Uterus (tissue), 4 donors: ENCODE data around the gene IFNG. TPM values are rescaled to one million over a fixed set of nuclear protein-coding genes. Genes with fewer than 3 reads are reported as not detected.

Source experiments
- DNase-seq, 2 donors: peaks; one replicate each; pipeline ENCODE4 v3.0.0-alpha.2; 2019 to 2020
- H3K27ac ChIP-seq, 2 donors: fragments of 200-600 bp; sonication (generic); 1 replicate in 1 of 2; 2 replicates in 1 of 2; pipeline ENCODE4 v1.5.1; 2016 to 2018
- H3K27me3 ChIP-seq, 2 donors: fragments of 200-600 bp; sonication (generic); one replicate each; pipeline ENCODE4 v1.5.1; 2018 to 2019; ENCODE audit warnings: control low read depth in 1 of 2
- H3K36me3 ChIP-seq, 2 donors: fragments of 200-600 bp; sonication (generic); one replicate each; pipeline ENCODE4 v1.5.1; 2019; ENCODE audit warnings: control low read depth in 1 of 2
- H3K4me1 ChIP-seq, 2 donors: fragments of 200-600 bp; sonication (generic); one replicate each; pipeline ENCODE4 v1.5.1; 2018 to 2019; ENCODE audit warnings: control low read depth in 1 of 2
- H3K4me3 ChIP-seq, 2 donors: fragments of 200-600 bp; sonication (generic); 1 replicate in 1 of 2; 2 replicates in 1 of 2; pipeline ENCODE4 v1.5.1; 2018 to 2019; ENCODE audit warnings: mild to moderate bottlenecking in 1 of 2
- H3K9me3 ChIP-seq, 2 donors: fragments of 200-600 bp; sonication (generic); one replicate each; pipeline ENCODE4 v1.5.1; 2019; ENCODE audit warnings: control low read depth in 1 of 2
- CTCF ChIP-seq, 4 experiments: fragments of 200-600 bp in 2 of 4; fragments of 450-650 bp in 2 of 4; sonication (generic) in 2 of 4; IDR thresholded peaks; one replicate each; pipeline ENCODE4 v1.5.1; 2016 to 2019; ENCODE audit warnings: antibody characterized with exemption in 4 of 4, mild to moderate bottlenecking in 2 of 4, moderate library complexity in 1 of 4
- POLR2A ChIP-seq, 2 donors: fragments of 450-650 bp; IDR thresholded peaks; one replicate each; pipeline ENCODE4 v1.6.1; 2016; ENCODE audit warnings: antibody characterized with exemption in 2 of 2, mild to moderate bottlenecking in 1 of 2, moderate library complexity in 1 of 2
- intact Hi-C: fragments of 100-400 bp; cut with DNase I; formaldehyde crosslinking; loops from one replicate; pipeline ENCODE4 v1.15.1; 2023; ENCODE audit warnings: low total_unique reads
- total RNA-seq, 4 donors: library from RNA; depleted of rRNA in 3 of 4; stranded (reverse); fragments of >200 nt in 3 of 4; gene quantifications; one replicate each; pipeline versions ENCODE4 v1.1.0 to v1.2.4, GENCODE V29; 2014 to 2023
- donor health status: DM: yes; HTN: yes; CAD: no.

The IFNG gene
- total RNA-seq, 4 donors from 2014 or later, result not detected

GRCh38 chr12:68139941-68140340 lies 19.6 kb downstream of the IFNG start:
- no peak for DNase-seq
- TF ChIP-seq CTCF (IDR thresholded peaks at IDR 0.05), result no peak
- no peak for TF ChIP-seq POLR2A (IDR thresholded peaks at IDR 0.05)
- H3K9me3 ChIP-seq, result no peaks in the 10 kb centered on the region
- no peaks in the 10 kb centered on the region for H3K27me3 ChIP-seq
- H3K4me3 ChIP-seq, result no peak overlapping the region
- intact Hi-C loops, result no loop called here
- H3K4me1 ChIP-seq, result no peaks in the 10 kb centered on the region
- H3K36me3 ChIP-seq, result no peaks in the 10 kb centered on the region
- no peak overlapping the region for H3K27ac ChIP-seq

- Histone ChIP-seq H3K4me3 (no peak overlapping the region), H3K4me1 (no peaks in the 10 kb centered on the region), H3K27me3 (no peaks in the 10 kb centered on the region), H3K36me3 (no peaks in the 10 kb centered on the region), H3K27ac (no peak overlapping the region), H3K9me3 (no peaks in the 10 kb centered on the region)
- intact Hi-C loops, result no loop called here
- no peak for TF ChIP-seq CTCF (IDR thresholded peaks at IDR 0.05)
- TF ChIP-seq POLR2A (IDR thresholded peaks at IDR 0.05), result no peak
- DNase-seq, result no peak
These were observed 20.5 kb downstream of the IFNG start for GRCh38 chr12:68139001-68139400.

- Histone ChIP-seq H3K36me3 (no peaks in the 10 kb centered on the region), H3K4me3 (no peak overlapping the region), H3K9me3 (no peaks in the 10 kb centered on the region), H3K27ac (no peak overlapping the region), H3K27me3 (no peaks in the 10 kb centered on the region), H3K4me1 (no peaks in the 10 kb centered on the region)
- TF ChIP-seq POLR2A (IDR thresholded peaks at IDR 0.05) (no peak), CTCF (IDR thresholded peaks at IDR 0.05) (no peak)
- intact Hi-C loops, result no loop called here
- DNase-seq, result no peak
These were observed 21.1 kb downstream of the IFNG start for GRCh38 chr12:68138480-68138879.

- H3K9me3 ChIP-seq, result peaks cover 0 to 3% of the 10 kb centered on the region in 2 donors
- intact Hi-C loops, result no loop called here
- no peaks in the 10 kb centered on the region for H3K27me3 ChIP-seq
- no peaks in the 10 kb centered on the region for H3K36me3 ChIP-seq
- H3K4me3 ChIP-seq, result no peak overlapping the region
- no peaks in the 10 kb centered on the region for H3K4me1 ChIP-seq
- DNase-seq, result no peak
- TF ChIP-seq POLR2A (IDR thresholded peaks at IDR 0.05), result no peak
- TF ChIP-seq CTCF (IDR thresholded peaks at IDR 0.05), result no peak
- no peak overlapping the region for H3K27ac ChIP-seq
These were observed 22.2 kb downstream of the IFNG start for GRCh38 chr12:68137335-68137830.

- no peaks in the 10 kb centered on the region for H3K27me3 ChIP-seq
- no peak for DNase-seq
- TF ChIP-seq POLR2A (IDR thresholded peaks at IDR 0.05) (no peak), CTCF (IDR thresholded peaks at IDR 0.05) (no peak)
These were observed 24.0 kb downstream of the IFNG start for GRCh38 chr12:68135520-68135919.

More at GRCh38 chr12:68135520-68135919, 24.0 kb downstream of the IFNG start:
- H3K4me3 ChIP-seq, result no peak overlapping the region
- H3K9me3 ChIP-seq, result peaks cover 0 to 3% of the 10 kb centered on the region in 2 donors
- H3K4me1 ChIP-seq, result no peaks in the 10 kb centered on the region
- no peaks in the 10 kb centered on the region for H3K36me3 ChIP-seq
- intact Hi-C loops, result no loop called here
- H3K27ac ChIP-seq, result no peak overlapping the region
